Measurements from ENCODE around the gene ULK2. TPM values are rescaled to one million over a fixed set of nuclear protein-coding genes. Genes with fewer than 3 reads are reported as not detected.

ULK2 gene
- polyA plus RNA-seq, 1 donor: 20.0 TPM

- no peak for DNase-seq (ENCODE audit: low read depth)
Measured at GRCh38 chr17:19726631-19727376, 140.9 kb downstream of the ULK2 start.

GRCh38 chr17:19725486-19725885 lies 142.2 kb downstream of the ULK2 start:
- DNase-seq (ENCODE audit: low read depth): no peak

- DNase-seq (ENCODE audit: low read depth): no peak
Measured at GRCh38 chr17:19724501-19725420, 143.0 kb downstream of the ULK2 start.

- DNase-seq (ENCODE audit: low read depth): no peak
Measured at GRCh38 chr17:19723964-19724363, 143.8 kb downstream of the ULK2 start.

Other genes with a start within 250 kb of the ULK2 start
- gene ALDH3A2, start 219.2 kb downstream of the ULK2 start, polyA plus RNA-seq (ENCODE audit: insufficient read length): 29.7 TPM
- 0.38 TPM for gene SLC47A2, start 151.4 kb downstream of the ULK2 start, polyA plus RNA-seq (ENCODE audit: insufficient read length)
- 0.14 TPM for gene ALDH3A1, start 119.6 kb downstream of the ULK2 start, polyA plus RNA-seq (ENCODE audit: insufficient read length)
- gene AKAP10, start 109.9 kb upstream of the ULK2 start, polyA plus RNA-seq (ENCODE audit: insufficient read length): 16.8 TPM
- 6.0 TPM for gene SPECC1, start 141.4 kb upstream of the ULK2 start, polyA plus RNA-seq (ENCODE audit: insufficient read length)

Data from forelimb muscle (tissue), 1 donor.